ENCODE data around the gene ZBTB2. TPM values are rescaled to one million over a fixed set of nuclear protein-coding genes. Genes with fewer than 3 reads are reported as not detected.

Gene ZBTB2
- total and polyA plus RNA-seq, 10 donors, result 11.0 to 19.1 (median 14.1) TPM

GRCh38 chr6:151437401-151437800 is 46.0 kb upstream of the ZBTB2 start:
- no peak overlapping the region for H3K4me3 ChIP-seq
- TF ChIP-seq POLR2AphosphoS5 (IDR thresholded peaks at IDR 0.05) (no peak), POLR2A (IDR thresholded peaks at IDR 0.05) (no peak), CTCF (IDR thresholded peaks at IDR 0.05 in 8 of 11, conservative IDR thresholded peaks at IDR 0.05 in 3 of 11) (no peak)
- DNase-seq, result no peak
- no peak overlapping the region for H3K27ac ChIP-seq
- H3K4me1 ChIP-seq, result peaks cover 12 to 31% (median 17%) of the 10 kb centered on the region in 6 donors
- no peaks in the 10 kb centered on the region for H3K9me3 ChIP-seq
- peaks cover 0 to 41% (median 3%) of the 10 kb centered on the region in 6 donors for H3K36me3 ChIP-seq
- intact Hi-C loops (cut with DNase I; ENCODE audit: low total_unique reads), result no loop called here
- H3K27me3 ChIP-seq (replicated peaks in 1 of 7), result no peaks in the 10 kb centered on the region

- no peak for DNase-seq
- Histone ChIP-seq H3K4me1 (peaks cover 11 to 27% (median 17%) of the 10 kb centered on the region in 6 donors), H3K27ac (no peak overlapping the region), H3K4me3 (no peak overlapping the region), H3K36me3 (peaks cover 0 to 44% (median 7%) of the 10 kb centered on the region in 6 donors), H3K27me3 (replicated peaks in 1 of 7) (no peaks in the 10 kb centered on the region), H3K9me3 (no peaks in the 10 kb centered on the region)
- intact Hi-C loops (cut with DNase I; ENCODE audit: low total_unique reads), result no loop called here
- TF ChIP-seq POLR2AphosphoS5 (IDR thresholded peaks at IDR 0.05) (no peak), CTCF (IDR thresholded peaks at IDR 0.05 in 8 of 11, conservative IDR thresholded peaks at IDR 0.05 in 3 of 11) (no peak), POLR2A (IDR thresholded peaks at IDR 0.05) (no peak)
Measured at GRCh38 chr6:151436802-151437201, 45.4 kb upstream of the ZBTB2 start.

GRCh38 chr6:151436300-151436699 is 44.9 kb upstream of the ZBTB2 start:
- intact Hi-C loops (cut with DNase I; ENCODE audit: low total_unique reads), result no loop called here
- Histone ChIP-seq H3K4me1 (peaks cover 7 to 22% (median 12%) of the 10 kb centered on the region in 6 donors), H3K27ac (no peak overlapping the region), H3K9me3 (no peaks in the 10 kb centered on the region), H3K27me3 (replicated peaks in 1 of 7) (no peaks in the 10 kb centered on the region), H3K36me3 (peaks cover 0 to 49% (median 9%) of the 10 kb centered on the region in 6 donors), H3K4me3 (no peak overlapping the region)
- no peak for DNase-seq
- 58 to 86% (median 79%) methylated on average over 3 of the region's 3 CpGs for WGBS, 5 donors
- TF ChIP-seq CTCF (IDR thresholded peaks at IDR 0.05 in 8 of 11, conservative IDR thresholded peaks at IDR 0.05 in 3 of 11), result no peak
- TF ChIP-seq POLR2A (IDR thresholded peaks at IDR 0.05), result no peak
- no peak for TF ChIP-seq POLR2AphosphoS5 (IDR thresholded peaks at IDR 0.05)

- 49 to 71% (median 61%) methylated on average over 2 of the region's 2 CpGs for WGBS, 5 donors
- H3K27me3 ChIP-seq (replicated peaks in 1 of 7), result no peaks in the 10 kb centered on the region
- no peak overlapping the region for H3K27ac ChIP-seq
- DNase-seq, result no peak
- no peaks in the 10 kb centered on the region for H3K9me3 ChIP-seq
- peaks cover 0 to 9% (median 0%) of the 10 kb centered on the region in 6 donors for H3K4me1 ChIP-seq
- TF ChIP-seq POLR2A (IDR thresholded peaks at IDR 0.05) (no peak), POLR2AphosphoS5 (IDR thresholded peaks at IDR 0.05) (no peak), CTCF (IDR thresholded peaks at IDR 0.05 in 8 of 11, conservative IDR thresholded peaks at IDR 0.05 in 3 of 11) (no peak)
- H3K36me3 ChIP-seq, result peaks cover 0 to 68% (median 24%) of the 10 kb centered on the region in 6 donors
- H3K4me3 ChIP-seq, result no peak overlapping the region
- intact Hi-C loops (cut with DNase I; ENCODE audit: low total_unique reads), result no loop called here
Measured at GRCh38 chr6:151434369-151434768, 43.0 kb upstream of the ZBTB2 start.

All from spleen (tissue), 11 donors.